ENCODE results near the gene ISG20.

ISG20 gene

DNA sequence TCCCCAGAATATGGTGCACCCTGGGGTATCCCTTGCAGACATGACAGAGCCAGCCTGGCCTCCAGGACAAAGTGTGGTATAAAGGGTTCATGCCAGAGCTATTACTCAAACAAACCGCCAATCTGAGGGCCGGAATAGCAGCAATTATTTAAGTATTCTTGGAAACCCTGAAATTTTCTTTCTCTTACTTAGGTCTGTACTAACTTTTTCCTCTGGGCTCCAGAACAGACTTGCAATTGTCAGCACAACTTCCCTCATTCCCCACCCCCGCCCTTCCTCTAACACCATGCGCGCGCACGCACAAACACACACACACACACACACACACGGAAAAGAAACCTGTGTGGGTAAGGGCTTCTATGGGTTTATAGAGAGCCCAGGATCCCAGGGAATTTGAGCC lies 56.3 kb downstream of the ISG20 start:
- DNase-seq (ENCODE audit: low spot score): no peak

DNA sequence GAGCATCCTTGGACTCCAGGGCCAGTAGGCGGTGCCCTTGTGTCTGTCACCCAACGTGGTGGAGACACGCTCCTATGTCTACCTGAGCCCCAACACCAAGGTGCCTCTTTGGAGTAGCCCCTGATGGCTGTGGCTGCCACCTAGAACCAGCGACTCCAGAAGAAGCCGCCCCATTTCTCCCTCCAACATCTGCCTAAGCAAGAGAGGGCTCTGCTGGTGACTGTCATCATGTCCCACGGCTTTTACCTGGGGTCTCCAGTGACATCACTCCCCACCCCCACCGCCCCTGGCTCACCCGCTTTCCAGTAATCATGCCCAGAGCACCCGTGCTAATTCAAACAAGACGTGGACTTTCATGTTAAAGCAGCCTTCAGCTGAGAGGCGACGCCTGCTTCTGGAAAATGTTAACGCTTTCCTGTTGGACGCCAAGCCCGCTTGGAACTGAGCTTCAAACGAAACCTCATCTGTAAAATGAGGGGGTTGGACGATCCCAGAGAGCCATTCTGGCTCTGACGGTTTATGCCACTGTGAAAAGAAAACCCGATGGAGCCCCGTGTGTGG lies 57.0 kb downstream of the ISG20 start:
- no peak for DNase-seq (ENCODE audit: low spot score)
- TF ChIP-seq, protein P1, sequence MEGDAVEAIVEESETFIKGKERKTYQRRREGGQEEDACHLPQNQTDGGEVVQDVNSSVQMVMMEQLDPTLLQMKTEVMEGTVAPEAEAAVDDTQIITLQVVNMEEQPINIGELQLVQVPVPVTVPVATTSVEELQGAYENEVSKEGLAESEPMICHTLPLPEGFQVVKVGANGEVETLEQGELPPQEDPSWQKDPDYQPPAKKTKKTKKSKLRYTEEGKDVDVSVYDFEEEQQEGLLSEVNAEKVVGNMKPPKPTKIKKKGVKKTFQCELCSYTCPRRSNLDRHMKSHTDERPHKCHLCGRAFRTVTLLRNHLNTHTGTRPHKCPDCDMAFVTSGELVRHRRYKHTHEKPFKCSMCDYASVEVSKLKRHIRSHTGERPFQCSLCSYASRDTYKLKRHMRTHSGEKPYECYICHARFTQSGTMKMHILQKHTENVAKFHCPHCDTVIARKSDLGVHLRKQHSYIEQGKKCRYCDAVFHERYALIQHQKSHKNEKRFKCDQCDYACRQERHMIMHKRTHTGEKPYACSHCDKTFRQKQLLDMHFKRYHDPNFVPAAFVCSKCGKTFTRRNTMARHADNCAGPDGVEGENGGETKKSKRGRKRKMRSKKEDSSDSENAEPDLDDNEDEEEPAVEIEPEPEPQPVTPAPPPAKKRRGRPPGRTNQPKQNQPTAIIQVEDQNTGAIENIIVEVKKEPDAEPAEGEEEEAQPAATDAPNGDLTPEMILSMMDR (IDR thresholded peaks at IDR 0.05; ENCODE audit: extremely low read depth, missing control alignments): no peak

More for the DNA sequence above, 56.3 kb downstream of the ISG20 start:
- TF ChIP-seq, protein P1 (IDR thresholded peaks at IDR 0.05; ENCODE audit: extremely low read depth, missing control alignments): no peak

DNA sequence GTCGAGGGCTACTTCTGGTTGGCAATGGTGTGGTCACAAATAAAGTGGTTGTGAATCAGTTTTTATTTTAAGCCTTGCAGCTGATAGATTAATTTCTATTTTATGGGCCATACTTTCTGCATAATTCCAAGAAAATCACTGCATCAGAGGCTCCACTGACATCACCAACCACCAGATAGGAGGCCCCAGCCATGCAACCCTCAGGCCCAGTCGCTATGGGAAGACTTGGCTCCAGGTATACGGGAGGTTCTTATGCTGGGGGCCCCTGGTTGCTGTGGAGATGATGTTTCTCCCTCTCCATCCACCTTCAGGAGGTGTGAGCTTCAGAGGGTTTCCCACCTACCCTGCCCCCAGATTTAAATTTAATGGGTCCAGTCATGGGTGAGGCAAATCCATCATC lies 57.4 kb downstream of the ISG20 start:
- TF ChIP-seq, protein P1 (IDR thresholded peaks at IDR 0.05; ENCODE audit: extremely low read depth, missing control alignments): no peak

DNA sequence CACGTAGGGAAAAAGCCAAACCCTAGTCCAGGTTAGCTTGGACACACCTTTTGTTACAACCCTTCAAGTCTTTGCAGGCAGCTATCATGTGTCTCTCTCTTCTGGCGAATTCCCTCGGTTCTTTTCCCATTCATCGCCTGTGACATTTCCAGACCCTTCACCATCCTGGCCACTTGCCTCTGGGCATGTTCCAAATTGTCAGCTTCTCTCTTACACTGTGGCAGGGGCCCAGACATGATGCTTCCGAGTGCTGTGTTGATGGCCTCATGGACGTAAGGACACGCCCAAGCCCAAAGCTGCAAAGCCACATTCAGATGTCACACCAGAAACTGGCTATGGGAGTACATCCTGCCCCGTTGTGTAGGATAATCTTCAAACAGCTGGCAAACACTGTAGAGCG lies 58.5 kb downstream of the ISG20 start:
- no peak for DNase-seq (ENCODE audit: low spot score)
- TF ChIP-seq, protein P1 (IDR thresholded peaks at IDR 0.05; ENCODE audit: extremely low read depth, missing control alignments): no peak

More for the DNA sequence above, 57.4 kb downstream of the ISG20 start:
- DNase-seq (ENCODE audit: low spot score): no peak

DNA sequence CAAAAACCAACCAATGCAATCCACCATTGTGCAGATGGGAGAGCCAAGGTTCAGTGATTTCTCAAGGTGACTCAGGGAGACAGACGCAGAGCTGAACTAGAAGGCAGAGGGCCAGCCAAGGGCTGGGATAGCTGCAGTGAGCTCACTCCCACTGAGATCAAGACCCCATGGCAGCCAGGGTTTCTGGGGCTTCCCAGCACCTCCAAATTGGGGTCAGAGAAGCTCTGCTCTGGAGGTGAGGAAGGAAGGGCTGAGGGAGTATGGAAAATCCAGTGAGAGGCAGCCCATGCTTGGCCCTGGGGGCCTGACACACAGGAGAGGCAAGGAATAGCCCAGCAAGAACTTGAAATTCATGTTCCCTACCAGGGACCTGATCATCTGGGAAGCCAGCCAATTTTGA lies 61.0 kb downstream of the ISG20 start:
- TF ChIP-seq, protein P1 (IDR thresholded peaks at IDR 0.05; ENCODE audit: extremely low read depth, missing control alignments): no peak
- DNase-seq (ENCODE audit: low spot score): no peak

DNA sequence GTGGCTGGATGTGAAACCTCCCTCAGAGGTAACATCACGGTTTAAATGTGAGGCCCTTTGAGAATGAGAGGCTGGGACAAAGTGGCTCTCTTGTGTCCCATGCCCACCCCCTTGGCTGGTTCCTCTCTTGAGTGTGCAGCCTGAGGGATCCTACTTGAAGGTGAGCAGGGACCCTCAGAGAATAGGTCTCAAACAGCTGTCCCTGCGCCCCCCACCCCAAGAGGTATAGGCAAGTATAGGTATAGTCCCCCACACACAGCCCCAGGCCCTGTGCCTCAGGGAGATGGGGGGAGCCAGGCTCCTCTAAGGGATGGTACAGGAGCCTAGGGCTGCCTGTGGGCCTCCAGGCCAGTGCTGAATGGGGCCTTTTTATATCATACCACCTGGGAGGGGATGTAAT lies 61.9 kb downstream of the ISG20 start:
- TF ChIP-seq, protein P1 (IDR thresholded peaks at IDR 0.05; ENCODE audit: extremely low read depth, missing control alignments): no peak
- no peak for DNase-seq (ENCODE audit: low spot score)

DNA sequence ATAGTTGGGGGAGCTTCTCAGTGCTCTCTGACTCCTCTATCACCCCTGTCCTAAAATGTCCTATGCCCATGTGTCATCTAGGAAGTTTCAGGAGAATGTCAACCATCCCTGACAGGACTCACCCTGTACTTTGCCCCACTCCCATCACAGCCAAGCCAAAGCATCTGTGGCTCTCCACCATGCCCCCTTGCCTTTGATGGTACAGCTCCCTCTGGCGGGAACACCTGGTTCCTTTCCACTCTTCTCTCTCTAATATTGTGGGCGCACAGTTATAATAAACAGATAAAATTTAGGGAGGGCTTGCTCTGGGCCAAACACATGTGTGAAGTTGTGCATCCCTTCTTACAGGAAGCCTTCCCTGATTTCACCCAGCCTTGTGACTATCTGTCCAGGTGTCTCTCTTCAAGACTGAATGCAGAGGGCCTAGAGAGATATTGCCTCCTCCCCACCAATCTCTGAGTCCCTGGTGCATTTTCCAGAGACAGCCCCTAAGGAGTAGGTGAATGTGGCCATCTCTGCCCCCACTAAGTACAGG lies 62.8 kb downstream of the ISG20 start:
- TF ChIP-seq, protein P1 (IDR thresholded peaks at IDR 0.05; ENCODE audit: extremely low read depth, missing control alignments): peak; percentile 63
- DNase-seq (ENCODE audit: low spot score): peak; percentile 70
